Astrocyte of the hippocampus (primary cell): ENCODE data around the gene MAB21L4.
"Not testable (repeated sequence)": the region's sequence is repeated elsewhere in the genome, so short reads cannot be mapped to it uniquely, and the experiment has no call there.

Experiments
- DNase-seq: peaks from one replicate; pipeline ENCODE4 v3.0.0; 2011; ENCODE audit warnings: low read depth, low spot score

The MAB21L4 gene

GRCh38 chr2:240861547-240861946 is 34.4 kb downstream of the MAB21L4 start:
- no peak for DNase-seq

GRCh38 chr2:240858871-240859270 is 37.1 kb downstream of the MAB21L4 start:
- no peak for DNase-seq

- no peak for DNase-seq
These were observed 37.6 kb downstream of the MAB21L4 start for GRCh38 chr2:240858321-240858720.

GRCh38 chr2:240857039-240858008 is 38.6 kb downstream of the MAB21L4 start:
- no peak for DNase-seq

GRCh38 chr2:240856151-240856980 is 39.6 kb downstream of the MAB21L4 start:
- no peak for DNase-seq

- DNase-seq = no peak
These were observed 40.3 kb downstream of the MAB21L4 start for GRCh38 chr2:240855670-240856069.

GRCh38 chr2:240852671-240853314 is 43.2 kb downstream of the MAB21L4 start:
- DNase-seq = no peak

- DNase-seq = peak; percentile 88
These were observed 44.6 kb downstream of the MAB21L4 start for GRCh38 chr2:240851078-240851991.

- no peak for DNase-seq
These were observed 45.2 kb downstream of the MAB21L4 start for GRCh38 chr2:240850756-240851077.

- no peak for DNase-seq
These were observed 45.9 kb downstream of the MAB21L4 start for GRCh38 chr2:240850026-240850425.

GRCh38 chr2:240848900-240849680 is 46.9 kb downstream of the MAB21L4 start:
- no peak for DNase-seq

GRCh38 chr2:240847817-240848216 is 48.1 kb downstream of the MAB21L4 start:
- DNase-seq = no peak

GRCh38 chr2:240846873-240847595 is 48.9 kb downstream of the MAB21L4 start:
- no peak for DNase-seq

GRCh38 chr2:240846309-240846708 is 49.6 kb downstream of the MAB21L4 start:
- DNase-seq = not testable (repeated sequence)

GRCh38 chr2:240840435-240841060 is 55.4 kb downstream of the MAB21L4 start:
- peak; percentile 89 for DNase-seq

GRCh38 chr2:240839152-240840143 is 56.5 kb downstream of the MAB21L4 start:
- no peak for DNase-seq

- DNase-seq = no peak
These were observed 58.3 kb downstream of the MAB21L4 start for GRCh38 chr2:240837621-240838020.
